CD14-positive monocyte (primary cell): ENCODE results near the gene CNEP1R1. TPM values are rescaled to one million over a fixed set of nuclear protein-coding genes. Genes with fewer than 3 reads are reported as not detected.

ENCODE experiments used
- DNase-seq, 3 donors: peaks; one replicate each; pipeline ENCODE4 v3.0.0-alpha.2; 2011 to 2022
- H2AFZ ChIP-seq: 2 replicates; pipeline ENCODE4 v1.6.0; 2012; ENCODE audit warnings: mild to moderate bottlenecking, low read depth, low read length, inconsistent platforms; ENCODE audit not compliant: insufficient read depth, poor library complexity, severe bottlenecking
- H3K27ac ChIP-seq, 2 donors: 1 replicate in 1 of 2; 2 replicates in 1 of 2; pipeline ENCODE4 v1.5.1; 2012 to 2013; ENCODE audit warnings: low read length in 2 of 2, control low read depth in 1 of 2, inconsistent platforms in 1 of 2, low read depth in 1 of 2, mild to moderate bottlenecking in 1 of 2
- H3K27me3 ChIP-seq, 2 donors: one replicate each; pipeline versions ENCODE4 v1.6.0 to v1.6.1; 2011 to 2013; ENCODE audit warnings: low read length in 2 of 2; ENCODE audit not compliant: control insufficient read depth in 2 of 2, insufficient read depth in 2 of 2
- H3K36me3 ChIP-seq, 2 donors: replicated peaks in 1 of 2; 1 replicate in 1 of 2; 2 replicates in 1 of 2; pipeline versions ENCODE4 v1.5.1 to v1.6.1; 2012 to 2013; ENCODE audit warnings: low read length in 2 of 2, control low read depth in 1 of 2, inconsistent platforms in 1 of 2, mild to moderate bottlenecking in 1 of 2; ENCODE audit not compliant: insufficient read depth in 2 of 2, control insufficient read depth in 1 of 2
- H3K4me1 ChIP-seq, 2 donors: 1 replicate in 1 of 2; 2 replicates in 1 of 2; pipeline versions ENCODE4 v1.5.1 to v1.6.1; 2012 to 2013; ENCODE audit warnings: low read length in 2 of 2, control low read depth in 1 of 2, inconsistent platforms in 1 of 2, mild to moderate bottlenecking in 1 of 2, moderate library complexity in 1 of 2; ENCODE audit not compliant: insufficient read depth in 2 of 2, control insufficient read depth in 1 of 2
- H3K4me2 ChIP-seq: replicated peaks from 2 replicates; pipeline ENCODE3; 2012; ENCODE audit warnings: low read length, moderate library complexity, mild to moderate bottlenecking; ENCODE audit not compliant: poor library complexity, severe bottlenecking; ENCODE audit errors: extremely low read depth
- H3K4me3 ChIP-seq, 3 experiments: fragments of 200-600 bp in 1 of 3; sonication (generic) in 1 of 3; replicated peaks in 1 of 3; 1 replicate in 2 of 3; 2 replicates in 1 of 3; pipeline ENCODE4 v1.5.1; 2011 to 2013; ENCODE audit warnings: low read length in 3 of 3, mild to moderate bottlenecking in 3 of 3, control low read depth in 2 of 3, low read depth in 2 of 3, inconsistent platforms in 1 of 3, moderate library complexity in 1 of 3
- H3K79me2 ChIP-seq: 2 replicates; pipeline ENCODE4 v1.6.0; 2012; ENCODE audit warnings: mild to moderate bottlenecking, control low read depth, inconsistent platforms, low read length, moderate library complexity; ENCODE audit not compliant: insufficient read depth
- H3K9ac ChIP-seq: 2 replicates; pipeline ENCODE4 v1.6.0; 2017; ENCODE audit warnings: low read length, mild to moderate bottlenecking; ENCODE audit not compliant: insufficient read depth, poor library complexity, severe bottlenecking
- H3K9me3 ChIP-seq, 2 donors: replicated peaks in 1 of 2; 1 replicate in 1 of 2; 2 replicates in 1 of 2; pipeline versions ENCODE4 v1.5.1 to v1.6.1; 2012 to 2013; ENCODE audit warnings: low read length in 2 of 2, control low read depth in 1 of 2; ENCODE audit not compliant: control insufficient read depth in 1 of 2, insufficient read depth in 1 of 2
- H4K20me1 ChIP-seq: 2 replicates; pipeline ENCODE4 v1.6.0; 2012; ENCODE audit warnings: mild to moderate bottlenecking, low read length, control low read depth, moderate library complexity; ENCODE audit not compliant: insufficient read depth
- H3K27ac Mint-ChIP-seq, 7 donors: one replicate each; pipeline ENCODE4 v1.8.0; 2020; ENCODE audit warnings: mild to moderate bottlenecking in 7 of 7, mixed read lengths in 7 of 7, moderate library complexity in 6 of 7, inconsistent platforms in 2 of 7
- H3K27me3 Mint-ChIP-seq, 3 donors: one replicate each; pipeline ENCODE4 v1.8.0; 2021 to 2022; ENCODE audit warnings: low read depth in 3 of 3, mild to moderate bottlenecking in 3 of 3, mixed read lengths in 3 of 3, moderate library complexity in 3 of 3, inconsistent platforms in 1 of 3
- H3K36me3 Mint-ChIP-seq, 2 donors: one replicate each; pipeline ENCODE4 v1.8.0; 2020; ENCODE audit warnings: mixed read lengths in 2 of 2, inconsistent platforms in 1 of 2, mild to moderate bottlenecking in 1 of 2
- H3K4me1 Mint-ChIP-seq: one replicate; pipeline ENCODE4 v1.8.0; 2020; ENCODE audit warnings: mild to moderate bottlenecking, mixed read lengths
- H3K4me3 Mint-ChIP-seq, 2 donors: one replicate each; pipeline ENCODE4 v1.8.0; 2020; ENCODE audit warnings: mild to moderate bottlenecking in 2 of 2, mixed read lengths in 2 of 2, moderate library complexity in 1 of 2
- H3K9me3 Mint-ChIP-seq, 7 donors: one replicate each; pipeline ENCODE4 v1.8.0; 2020 to 2022; ENCODE audit warnings: mixed read lengths in 7 of 7, mild to moderate bottlenecking in 6 of 7, moderate library complexity in 6 of 7, inconsistent platforms in 2 of 7
- CTCF ChIP-seq: fragments of 200-600 bp; IDR thresholded peaks from one replicate; pipeline ENCODE4 v1.8.0; 2022; ENCODE audit warnings: antibody characterized with exemption, mild to moderate bottlenecking
- WGBS: methylation state at CpG from one replicate; pipeline ENCODE4 v1.1.5; 2013; ENCODE audit warnings: missing lambda C conversion rate; ENCODE audit not compliant: insufficient coverage; 5-methylcytosine and 5-hydroxymethylcytosine counted together
- intact Hi-C, 2 donors: fragments of 100-400 bp; cut with micrococcal nuclease; formaldehyde crosslinking; loops; one replicate each; pipeline versions ENCODE4 v1.15.0 to v1.15.1; 2023
- polyA plus RNA-seq, 3 donors: library from polyadenylated mRNA; depleted of rRNA in 1 of 3; unstranded in 2 of 3; stranded (reverse) in 1 of 3; fragments of 300-500 nt in 2 of 3; fragments of >200 nt in 1 of 3; fragmentation: Illumina TruSeq in 2 of 3; gene quantifications; 1 replicate in 2 of 3; 2 replicates in 1 of 3; pipeline ENCODE4 v1.2.3, GENCODE V29; 2012 to 2021

CNEP1R1 gene
- polyA plus RNA-seq, 3 donors: 13.7 to 49.6 (median 19.3) TPM

DNA sequence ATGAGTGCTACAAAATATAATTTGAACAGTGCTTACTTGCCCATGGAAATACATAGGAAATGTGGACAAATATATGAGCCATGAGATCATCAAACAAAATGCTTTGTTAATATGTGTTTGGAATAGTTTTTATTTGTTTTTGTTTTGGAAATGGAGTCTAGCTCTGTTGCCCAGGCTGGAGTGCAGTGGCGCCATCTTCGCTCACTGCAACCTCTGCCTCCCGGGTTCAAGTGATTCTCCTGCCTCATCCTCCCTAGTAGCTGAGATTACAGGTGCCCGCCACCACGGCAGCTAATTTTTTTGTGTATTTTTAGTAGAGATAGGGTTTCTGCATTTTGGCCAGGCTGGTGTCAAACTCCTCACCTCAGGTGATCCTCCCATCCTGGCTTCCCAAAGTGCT, 2.8 kb downstream of the CNEP1R1 start:
- H4K20me1 ChIP-seq: peaks cover 16% of the 10 kb centered on the region
- no peak overlapping the region for H2AFZ ChIP-seq
- no peaks in the 10 kb centered on the region for H3K9me3 Mint-ChIP-seq
- H3K27me3 ChIP-seq: no peaks in the 10 kb centered on the region
- peaks cover 36 to 55% of the 10 kb centered on the region in 2 donors for H3K36me3 ChIP-seq
- peak overlapping the region in 1 of 2 donors; percentile 16 for H3K27ac ChIP-seq
- peak overlapping the region in 4 of 7 donors; percentile 6 to 74 (median 24) for H3K27ac Mint-ChIP-seq
- H3K4me1 Mint-ChIP-seq: peaks cover 33% of the 10 kb centered on the region
- H3K4me1 ChIP-seq: peaks cover 12 to 24% of the 10 kb centered on the region in 2 donors
- peak overlapping the region in 1 of 2 donors; percentile 16 for H3K4me3 Mint-ChIP-seq
- no peak overlapping the region for H3K4me2 ChIP-seq
- H3K27me3 Mint-ChIP-seq: peaks cover 0 to 4% (median 0%) of the 10 kb centered on the region in 3 donors
- H3K9ac ChIP-seq: no peak overlapping the region
- intact Hi-C loops: loop anchor here (5.0 kb wide), 2 partner anchors 39 to 124 kb away; partner anchors contain the start of genes HEATR3 (in 1 of the 2) and TENT4B (in 1 of the 2)
- WGBS: no CpG with 5 or more reads among the region's 5 CpGs
- H3K79me2 ChIP-seq: peaks cover 75% of the 10 kb centered on the region
- H3K9me3 ChIP-seq: no peaks in the 10 kb centered on the region
- H3K36me3 Mint-ChIP-seq: peaks cover 38 to 40% of the 10 kb centered on the region in 2 donors
- no peak overlapping the region for H3K4me3 ChIP-seq
- TF ChIP-seq CTCF: no peak
- no peak for DNase-seq

DNA sequence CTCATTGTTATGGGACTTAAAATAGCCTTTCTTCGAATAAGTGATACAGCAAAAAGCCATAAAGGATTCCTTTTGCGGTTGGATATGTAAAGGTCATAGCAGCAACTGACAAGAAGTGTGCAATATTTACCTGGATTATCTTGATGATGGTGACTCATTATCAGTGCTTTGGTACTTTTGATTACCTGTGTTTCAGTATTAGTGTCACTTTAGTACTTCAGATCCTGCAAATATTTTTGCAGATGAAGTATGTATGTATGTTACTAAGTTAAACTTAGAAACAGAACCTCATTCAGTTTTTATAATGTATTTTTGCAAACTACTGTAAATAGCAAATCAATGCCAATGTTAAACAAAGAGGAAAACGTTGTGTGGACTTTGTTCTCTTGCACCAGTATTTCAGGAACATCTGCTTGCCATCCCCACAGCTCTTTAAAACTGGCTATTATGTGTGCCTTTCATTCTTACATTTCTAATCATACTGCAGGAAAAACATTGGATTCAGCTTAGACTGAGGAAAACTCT, 10.5 kb downstream of the CNEP1R1 start:
- Histone ChIP-seq H3K27ac (no peak overlapping the region), H3K27me3 (no peaks in the 10 kb centered on the region), H2AFZ (no peak overlapping the region), H4K20me1 (peaks cover 6% of the 10 kb centered on the region), H3K9me3 (no peaks in the 10 kb centered on the region), H3K4me1 (peaks cover 40 to 45% of the 10 kb centered on the region in 2 donors), H3K9ac (no peak overlapping the region), H3K36me3 (peaks cover 45 to 62% of the 10 kb centered on the region in 2 donors), H3K79me2 (peaks cover 38% of the 10 kb centered on the region), H3K4me3 (no peak overlapping the region), H3K4me2 (no peak overlapping the region)
- H3K27me3 Mint-ChIP-seq: no peaks in the 10 kb centered on the region
- H3K36me3 Mint-ChIP-seq: peaks cover 50 to 63% of the 10 kb centered on the region in 2 donors
- H3K27ac Mint-ChIP-seq: peak overlapping the region in 2 of 7 donors; percentile 28 to 36
- intact Hi-C loops: loop anchor here in 1 of 2 donors (10.0 kb wide), 1 partner anchor 229 kb away; the partner anchor contains the start of gene ADCY7
- TF ChIP-seq CTCF: no peak
- H3K4me3 Mint-ChIP-seq: no peak overlapping the region
- no peak for DNase-seq
- peaks cover 36% of the 10 kb centered on the region for H3K4me1 Mint-ChIP-seq
- WGBS: 83% methylated on average over 3 of the region's 3 CpGs
- no peaks in the 10 kb centered on the region for H3K9me3 Mint-ChIP-seq
